Measurements from ENCODE around the gene SHLD1.
A peak's percentile ranks its signal among the peaks of the same experiment; 100 is the strongest.
"Not testable (repeated sequence)": the region's sequence is repeated elsewhere in the genome, so short reads cannot be mapped to it uniquely, and the experiment has no call there.

The SHLD1 gene

GRCh38 chr20:5797843-5798462 is 47.8 kb downstream of the SHLD1 start:
- Mint-ChIP-seq H3K27ac (peak overlapping the region; percentile 89), H3K4me3 (no peak overlapping the region), H3K36me3 (ENCODE audit: low read depth) (peaks cover 21% of the 10 kb centered on the region), H3K4me1 (ENCODE audit: low read depth) (peaks cover 29% of the 10 kb centered on the region), H3K9me3 (peaks cover 8% of the 10 kb centered on the region), H3K27me3 (no peaks in the 10 kb centered on the region)
- intact Hi-C loops (cut with micrococcal nuclease), result no loop called here

DNA sequence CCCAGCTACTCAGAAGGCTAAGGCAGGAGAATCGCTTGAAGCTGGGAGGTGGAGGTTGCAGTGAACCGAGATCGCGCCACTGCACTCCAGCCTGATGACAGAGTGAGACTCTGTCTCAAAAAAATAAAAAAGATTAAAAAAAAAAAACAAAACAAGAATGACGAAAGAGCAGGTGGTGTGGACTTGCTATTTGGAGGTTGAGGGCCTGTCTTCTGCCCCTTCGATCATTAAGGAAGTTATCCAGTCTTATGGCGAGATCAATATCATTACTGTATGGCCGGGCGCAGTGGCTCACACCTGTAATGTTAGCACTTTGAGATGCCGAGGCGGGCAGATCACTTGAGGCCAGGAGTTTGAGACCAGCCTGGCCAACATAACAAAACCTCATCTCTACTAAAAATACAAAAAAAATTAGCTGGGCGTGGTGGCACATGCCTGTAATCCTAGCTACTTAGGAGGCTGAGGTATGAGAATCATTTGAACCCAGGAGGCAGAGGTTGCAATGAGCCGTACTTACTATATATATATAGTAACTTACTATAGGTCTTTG is 53.6 kb downstream of the SHLD1 start:
- H3K27ac Mint-ChIP-seq; intact Hi-C loops (cut with micrococcal nuclease): not testable (repeated sequence)

DNA sequence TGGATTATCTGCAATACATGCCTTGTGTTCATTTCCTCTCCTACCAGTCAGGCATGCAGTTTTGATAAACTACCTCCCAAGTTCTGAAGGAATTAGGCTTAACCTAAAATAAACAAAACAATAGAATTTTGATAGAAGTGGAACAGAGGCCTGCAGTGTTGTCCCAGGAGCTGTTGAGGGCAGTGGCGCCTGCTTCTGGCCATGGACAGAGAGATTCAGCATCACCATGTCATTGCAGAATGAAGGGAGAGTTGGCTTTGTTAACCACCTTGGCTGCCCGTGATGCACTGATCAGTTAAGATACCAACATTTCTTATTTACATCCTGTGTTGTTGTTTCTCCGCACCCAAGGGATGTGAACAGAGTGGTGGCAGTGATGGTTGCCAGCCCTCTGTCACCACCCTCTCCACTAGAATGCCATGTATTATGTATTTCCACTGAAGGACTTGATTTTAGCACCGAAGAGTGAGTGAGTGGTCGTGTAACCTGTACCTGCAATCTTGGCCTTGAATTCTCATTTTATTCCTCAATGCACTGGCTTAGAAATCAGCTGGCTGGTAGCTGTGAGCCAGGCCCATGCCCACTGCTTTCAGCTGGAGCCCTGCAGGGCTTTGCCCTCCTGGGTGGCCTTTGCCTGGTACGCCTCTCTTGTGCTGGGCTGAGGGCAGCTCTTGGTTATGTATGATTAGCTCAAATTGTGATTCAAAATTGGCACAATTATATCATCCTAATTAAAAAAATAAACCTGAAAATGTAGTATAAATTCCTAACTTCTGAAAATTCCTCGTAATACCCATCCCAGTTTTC is 56.5 kb downstream of the SHLD1 start:
- no peaks in the 10 kb centered on the region for H3K9me3 Mint-ChIP-seq
- peak overlapping the region; percentile 8 for H3K27ac Mint-ChIP-seq
- H3K36me3 Mint-ChIP-seq (ENCODE audit: low read depth), result peaks cover 7% of the 10 kb centered on the region
- intact Hi-C loops (cut with micrococcal nuclease), result no loop called here
- no peaks in the 10 kb centered on the region for H3K27me3 Mint-ChIP-seq
- H3K4me3 Mint-ChIP-seq, result no peak overlapping the region
- peaks cover 5% of the 10 kb centered on the region for H3K4me1 Mint-ChIP-seq (ENCODE audit: low read depth)

More for the DNA sequence above, 53.6 kb downstream of the SHLD1 start:
- not testable (repeated sequence) for H3K9me3 Mint-ChIP-seq, H3K4me3 Mint-ChIP-seq, H3K27me3 Mint-ChIP-seq
- Mint-ChIP-seq H3K4me1 (ENCODE audit: low read depth) (peaks cover 11% of the 10 kb centered on the region), H3K36me3 (ENCODE audit: low read depth) (peaks cover 13% of the 10 kb centered on the region)

GRCh38 chr20:5807431-5807830 is 57.2 kb downstream of the SHLD1 start:
- Mint-ChIP-seq H3K4me3 (no peak overlapping the region), H3K36me3 (ENCODE audit: low read depth) (peaks cover 4% of the 10 kb centered on the region), H3K27me3 (no peaks in the 10 kb centered on the region), H3K4me1 (ENCODE audit: low read depth) (peaks cover 5% of the 10 kb centered on the region), H3K27ac (peak overlapping the region; percentile 8), H3K9me3 (no peaks in the 10 kb centered on the region)
- intact Hi-C loops (cut with micrococcal nuclease), result no loop called here

DNA sequence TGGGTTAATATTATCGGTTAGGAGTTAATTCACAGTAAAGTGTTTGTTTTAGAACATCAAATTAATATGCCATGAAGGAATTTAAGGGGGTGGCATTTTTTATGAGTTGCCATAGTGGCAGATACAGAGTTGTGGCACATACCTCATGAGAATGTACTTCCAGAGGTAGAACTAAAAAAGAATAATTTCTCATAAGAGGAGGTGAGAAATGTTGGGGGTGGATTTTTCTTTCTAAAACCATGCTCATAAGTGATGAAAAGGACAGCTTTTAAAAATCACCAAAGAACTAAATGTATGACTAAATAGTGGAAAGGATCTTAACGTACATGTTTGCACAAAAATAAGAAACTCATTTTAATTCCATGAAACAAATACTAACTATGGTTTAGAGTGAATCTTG is 58.7 kb downstream of the SHLD1 start:
- Mint-ChIP-seq H3K36me3 (ENCODE audit: low read depth) (no peaks in the 10 kb centered on the region), H3K27ac (no peak overlapping the region), H3K4me1 (ENCODE audit: low read depth) (peaks cover 5% of the 10 kb centered on the region), H3K27me3 (no peaks in the 10 kb centered on the region), H3K4me3 (no peak overlapping the region), H3K9me3 (no peaks in the 10 kb centered on the region)
- intact Hi-C loops (cut with micrococcal nuclease), result no loop called here

GRCh38 chr20:5809495-5809894 is 59.3 kb downstream of the SHLD1 start:
- no peaks in the 10 kb centered on the region for H3K27me3 Mint-ChIP-seq
- no peaks in the 10 kb centered on the region for H3K36me3 Mint-ChIP-seq (ENCODE audit: low read depth)
- no peak overlapping the region for H3K4me3 Mint-ChIP-seq
- H3K9me3 Mint-ChIP-seq, result no peaks in the 10 kb centered on the region
- H3K4me1 Mint-ChIP-seq (ENCODE audit: low read depth), result peaks cover 5% of the 10 kb centered on the region
- intact Hi-C loops (cut with micrococcal nuclease), result no loop called here
- no peak overlapping the region for H3K27ac Mint-ChIP-seq

DNA sequence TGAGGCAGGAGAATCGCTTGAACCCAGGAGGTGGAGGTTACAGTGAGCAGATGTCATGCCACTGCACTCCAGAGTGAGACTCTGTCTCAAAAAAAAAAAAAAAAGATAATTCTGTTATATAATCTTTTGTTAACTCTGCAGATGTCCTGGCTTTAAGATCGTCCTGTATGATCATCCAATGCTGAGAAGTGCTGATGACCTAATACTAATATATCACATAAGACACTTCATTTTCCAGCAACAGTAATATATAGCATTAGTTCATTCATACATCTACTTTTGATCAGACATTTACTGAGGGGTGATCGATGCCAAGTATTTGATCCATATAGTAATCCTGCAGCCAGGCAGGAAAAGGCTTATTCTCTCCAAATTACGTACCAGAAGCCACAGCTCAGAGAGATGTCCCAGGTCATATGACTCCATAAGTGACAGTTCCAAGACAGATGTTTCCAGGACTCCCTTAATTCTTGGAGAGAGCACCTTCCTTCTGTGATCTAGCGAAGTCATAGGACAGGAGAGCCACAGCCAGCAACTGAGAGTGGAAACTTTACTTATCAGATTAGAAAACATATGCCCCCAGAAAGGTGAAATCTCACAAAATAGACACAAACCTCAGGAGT is 60.7 kb downstream of the SHLD1 start:
- peaks cover 5% of the 10 kb centered on the region for H3K4me1 Mint-ChIP-seq (ENCODE audit: low read depth)
- H3K27me3 Mint-ChIP-seq, result no peaks in the 10 kb centered on the region
- H3K4me3 Mint-ChIP-seq, result no peak overlapping the region
- H3K27ac Mint-ChIP-seq, result no peak overlapping the region
- no peaks in the 10 kb centered on the region for H3K9me3 Mint-ChIP-seq
- no peaks in the 10 kb centered on the region for H3K36me3 Mint-ChIP-seq (ENCODE audit: low read depth)
- intact Hi-C loops (cut with micrococcal nuclease), result no loop called here

GRCh38 chr20:5811746-5812145 is 61.5 kb downstream of the SHLD1 start:
- Mint-ChIP-seq H3K27ac (no peak overlapping the region), H3K36me3 (ENCODE audit: low read depth) (no peaks in the 10 kb centered on the region), H3K9me3 (no peaks in the 10 kb centered on the region), H3K4me3 (no peak overlapping the region), H3K27me3 (no peaks in the 10 kb centered on the region), H3K4me1 (ENCODE audit: low read depth) (peaks cover 5% of the 10 kb centered on the region)
- intact Hi-C loops (cut with micrococcal nuclease), result no loop called here

GRCh38 chr20:5818346-5818681 is 68.1 kb downstream of the SHLD1 start:
- Mint-ChIP-seq H3K27ac (no peak overlapping the region), H3K27me3 (no peaks in the 10 kb centered on the region), H3K36me3 (ENCODE audit: low read depth) (no peaks in the 10 kb centered on the region), H3K4me3 (no peak overlapping the region), H3K4me1 (ENCODE audit: low read depth) (peaks cover 18% of the 10 kb centered on the region), H3K9me3 (no peaks in the 10 kb centered on the region)
- intact Hi-C loops (cut with micrococcal nuclease), result no loop called here

DNA sequence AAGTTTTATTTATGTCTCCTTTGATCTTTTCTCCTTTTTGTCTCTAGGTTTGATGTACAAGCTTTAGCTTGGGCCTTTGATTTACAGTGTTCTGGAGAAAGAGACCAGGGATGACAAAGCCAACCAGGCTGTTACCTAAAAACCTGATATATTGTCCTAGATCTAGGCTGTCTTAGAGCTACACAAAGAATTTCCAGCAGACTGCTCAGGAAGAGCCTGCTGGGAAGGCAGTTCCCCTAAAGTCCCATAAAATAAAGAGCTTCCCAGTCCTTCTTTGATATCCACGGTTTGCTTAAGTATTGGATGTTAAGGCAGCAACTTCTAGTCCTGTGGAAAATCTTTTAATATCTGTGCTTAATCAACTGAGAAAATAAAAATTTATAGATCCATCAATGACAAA is 70.5 kb downstream of the SHLD1 start:
- Mint-ChIP-seq H3K9me3 (no peaks in the 10 kb centered on the region), H3K4me3 (no peak overlapping the region), H3K27ac (no peak overlapping the region), H3K27me3 (no peaks in the 10 kb centered on the region), H3K4me1 (ENCODE audit: low read depth) (peaks cover 28% of the 10 kb centered on the region), H3K36me3 (ENCODE audit: low read depth) (peaks cover 5% of the 10 kb centered on the region)
- intact Hi-C loops (cut with micrococcal nuclease), result no loop called here

GRCh38 chr20:5821627-5822215 is 71.5 kb downstream of the SHLD1 start:
- Mint-ChIP-seq H3K9me3 (no peaks in the 10 kb centered on the region), H3K4me3 (no peak overlapping the region), H3K27me3 (no peaks in the 10 kb centered on the region), H3K4me1 (ENCODE audit: low read depth) (peaks cover 28% of the 10 kb centered on the region), H3K36me3 (ENCODE audit: low read depth) (peaks cover 5% of the 10 kb centered on the region), H3K27ac (peak overlapping the region; percentile 47)
- intact Hi-C loops (cut with micrococcal nuclease), result no loop called here

- no peaks in the 10 kb centered on the region for H3K9me3 Mint-ChIP-seq
- peaks cover 5% of the 10 kb centered on the region for H3K36me3 Mint-ChIP-seq (ENCODE audit: low read depth)
- peaks cover 28% of the 10 kb centered on the region for H3K4me1 Mint-ChIP-seq (ENCODE audit: low read depth)
- H3K27ac Mint-ChIP-seq, result peak overlapping the region; percentile 74
- no peak overlapping the region for H3K4me3 Mint-ChIP-seq
- H3K27me3 Mint-ChIP-seq, result no peaks in the 10 kb centered on the region
- intact Hi-C loops (cut with micrococcal nuclease), result no loop called here
These were observed 72.4 kb downstream of the SHLD1 start for GRCh38 chr20:5822569-5822968.

- no peaks in the 10 kb centered on the region for H3K27me3 Mint-ChIP-seq
- H3K4me3 Mint-ChIP-seq, result no peak overlapping the region
- peaks cover 28% of the 10 kb centered on the region for H3K4me1 Mint-ChIP-seq (ENCODE audit: low read depth)
- H3K27ac Mint-ChIP-seq, result no peak overlapping the region
- H3K36me3 Mint-ChIP-seq (ENCODE audit: low read depth), result peaks cover 5% of the 10 kb centered on the region
- H3K9me3 Mint-ChIP-seq, result no peaks in the 10 kb centered on the region
- intact Hi-C loops (cut with micrococcal nuclease), result no loop called here
These were observed 75.0 kb downstream of the SHLD1 start for GRCh38 chr20:5825130-5825719.
